SK-N-SH treated with all-trans-retinoic acid at 6 μM for 48 hours (cell line): ENCODE data around the gene UCN.

ENCODE experiments used
- PATZ1 ChIP-seq: fragments of 250-450 bp; sonication (Bioruptor Pico); IDR thresholded peaks from 2 replicates; pipeline ENCODE4 v1.8.0; 2020; ENCODE audit warnings: mild to moderate bottlenecking, moderate library complexity, borderline replicate concordance
- ZFP30 ChIP-seq: fragments of 450-650 bp; formaldehyde crosslinking; IDR thresholded peaks from 2 replicates; pipeline ENCODE4 v1.5.0; 2022; ENCODE audit warnings: mild to moderate bottlenecking, moderate library complexity

DNA sequence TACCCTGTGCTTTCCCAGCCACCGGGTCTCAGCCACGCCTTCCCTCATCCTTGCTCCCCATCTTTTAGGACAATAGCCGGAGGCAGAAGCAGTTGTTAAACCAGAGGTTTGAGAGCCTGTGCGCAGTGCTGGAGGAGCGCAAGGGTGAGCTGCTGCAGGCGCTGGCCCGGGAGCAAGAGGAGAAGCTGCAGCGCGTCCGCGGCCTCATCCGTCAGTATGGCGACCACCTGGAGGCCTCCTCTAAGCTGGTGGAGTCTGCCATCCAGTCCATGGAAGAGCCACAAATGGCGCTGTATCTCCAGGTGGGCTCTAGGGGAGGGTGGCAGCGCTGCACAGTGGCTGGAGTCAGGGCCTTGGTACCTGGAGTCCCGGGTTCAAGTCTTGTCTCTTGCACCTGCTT, 2.7 kb downstream of the UCN start:
- TF ChIP-seq ZFP30, result no peak
- TF ChIP-seq PATZ1 (CRISPR knock-in tag), result no peak
